ENCODE results near the gene SUMF1.

GRCh38 chr3:4472312-4472711 is 5.2 kb upstream of the SUMF1 start:
- TF ChIP-seq EZH2 (IDR thresholded peaks at IDR 0.05) (no peak), POLR2AphosphoS5 (IDR thresholded peaks at IDR 0.05; ENCODE audit: borderline replicate concordance, low read depth, low read length) (no peak)
